Activated CD8-positive, alpha-beta memory T cell treated with anti-CD3 and anti-CD28 coated beads, Interleukin-2, amount 50 U/mL, for 4 hours (primary cell): ENCODE measurements around the gene EIF1.
"Not testable (repeated sequence)": the region's sequence is repeated elsewhere in the genome, so short reads cannot be mapped to it uniquely, and the experiment has no call there.

ENCODE experiments used
- DNase-seq: peaks from one replicate; pipeline ENCODE4 v3.0.0-alpha.2; 2020

EIF1 gene

GRCh38 chr17:41688641-41689496 is at the start of gene EIF1:
TSS of gene EIF1 (plus strand) at chr17:41688885. CDS start at chr17:41689039, 154 bp downstream.
- peak; percentile 100 for DNase-seq

- no peak for DNase-seq
Observed at GRCh38 chr17:41638941-41639340, 49.7 kb upstream of the EIF1 start.

GRCh38 chr17:41639492-41640473 is 48.9 kb upstream of the EIF1 start:
- no peak for DNase-seq

GRCh38 chr17:41640596-41640995 is 48.1 kb upstream of the EIF1 start:
- DNase-seq = not testable (repeated sequence)

GRCh38 chr17:41642252-41643156 is 46.2 kb upstream of the EIF1 start:
- no peak for DNase-seq

GRCh38 chr17:41647038-41647813 is 41.5 kb upstream of the EIF1 start:
- no peak for DNase-seq

- DNase-seq = peak; percentile 92
Observed at GRCh38 chr17:41647940-41648410, 40.7 kb upstream of the EIF1 start.

GRCh38 chr17:41648411-41649195 is 40.1 kb upstream of the EIF1 start:
- DNase-seq = peak; percentile 88

GRCh38 chr17:41649923-41650519 is 38.7 kb upstream of the EIF1 start:
- DNase-seq = no peak

GRCh38 chr17:41650794-41651624 is 37.7 kb upstream of the EIF1 start:
- DNase-seq = no peak

GRCh38 chr17:41651625-41652460 is 36.8 kb upstream of the EIF1 start:
- DNase-seq = no peak

GRCh38 chr17:41652461-41652970 is 36.2 kb upstream of the EIF1 start:
- DNase-seq = no peak

- no peak for DNase-seq
Observed at GRCh38 chr17:41653421-41653820, 35.3 kb upstream of the EIF1 start.

- no peak for DNase-seq
Observed at GRCh38 chr17:41653892-41654677, 34.6 kb upstream of the EIF1 start.

- DNase-seq = no peak
Observed at GRCh38 chr17:41654678-41655607, 33.7 kb upstream of the EIF1 start.

GRCh38 chr17:41655611-41656111 is 33.0 kb upstream of the EIF1 start:
- no peak for DNase-seq
